Activated CD4-positive, alpha-beta T cell treated with anti-CD3 and anti-CD28 coated beads, Interleukin-2, amount 10 ng/mL, durations not matched to agents 24 days and 14 days (primary cell): Measurements from ENCODE around the gene TMPRSS3. TPM values are rescaled to one million over a fixed set of nuclear protein-coding genes. Genes with fewer than 3 reads are reported as not detected.

Experiments used
- DNase-seq: peaks from one replicate; pipeline ENCODE4 v3.0.0; 2022
- H3K27ac Mint-ChIP-seq: one replicate; pipeline ENCODE4 v1.8.0; 2022; ENCODE audit warnings: mild to moderate bottlenecking, mixed read lengths
- H3K27me3 Mint-ChIP-seq: one replicate; pipeline ENCODE4 v1.8.0; 2022; ENCODE audit warnings: mixed read lengths
- H3K36me3 Mint-ChIP-seq: one replicate; pipeline ENCODE4 v1.8.0; 2022; ENCODE audit warnings: low read depth, mild to moderate bottlenecking, mixed read lengths
- H3K4me1 Mint-ChIP-seq: one replicate; pipeline ENCODE4 v1.8.0; 2021; ENCODE audit warnings: mixed read lengths
- H3K4me3 Mint-ChIP-seq: one replicate; pipeline ENCODE4 v1.8.0; 2022; ENCODE audit warnings: mild to moderate bottlenecking, moderate library complexity, mixed read lengths
- H3K9me3 Mint-ChIP-seq: one replicate; pipeline ENCODE4 v1.8.0; 2021; ENCODE audit warnings: mixed read lengths
- intact Hi-C: fragments of 100-400 bp; cut with micrococcal nuclease; formaldehyde crosslinking; loops from one replicate; pipeline ENCODE4 v1.15.1; 2023
- total RNA-seq: library from RNA; stranded (reverse); gene quantifications from 2 replicates; pipeline ENCODE4 v1.2.3, GENCODE V29; 2022

The TMPRSS3 gene
- total RNA-seq, 1 donor from 2014 or later, result 58.7 TPM

GRCh38 chr21:42338729-42339715, 56.8 kb downstream of the TMPRSS3 start:
- Mint-ChIP-seq H3K27me3 (peaks cover 12% of the 10 kb centered on the region), H3K36me3 (no peaks in the 10 kb centered on the region), H3K9me3 (no peaks in the 10 kb centered on the region), H3K27ac (no peak overlapping the region), H3K4me3 (no peak overlapping the region), H3K4me1 (peaks cover 8% of the 10 kb centered on the region)
- no peak for DNase-seq
- intact Hi-C loops, result loop anchor here (1.0 kb wide), 1 partner anchor 111 kb away; no protein-coding TSS in a partner anchor

DNA sequence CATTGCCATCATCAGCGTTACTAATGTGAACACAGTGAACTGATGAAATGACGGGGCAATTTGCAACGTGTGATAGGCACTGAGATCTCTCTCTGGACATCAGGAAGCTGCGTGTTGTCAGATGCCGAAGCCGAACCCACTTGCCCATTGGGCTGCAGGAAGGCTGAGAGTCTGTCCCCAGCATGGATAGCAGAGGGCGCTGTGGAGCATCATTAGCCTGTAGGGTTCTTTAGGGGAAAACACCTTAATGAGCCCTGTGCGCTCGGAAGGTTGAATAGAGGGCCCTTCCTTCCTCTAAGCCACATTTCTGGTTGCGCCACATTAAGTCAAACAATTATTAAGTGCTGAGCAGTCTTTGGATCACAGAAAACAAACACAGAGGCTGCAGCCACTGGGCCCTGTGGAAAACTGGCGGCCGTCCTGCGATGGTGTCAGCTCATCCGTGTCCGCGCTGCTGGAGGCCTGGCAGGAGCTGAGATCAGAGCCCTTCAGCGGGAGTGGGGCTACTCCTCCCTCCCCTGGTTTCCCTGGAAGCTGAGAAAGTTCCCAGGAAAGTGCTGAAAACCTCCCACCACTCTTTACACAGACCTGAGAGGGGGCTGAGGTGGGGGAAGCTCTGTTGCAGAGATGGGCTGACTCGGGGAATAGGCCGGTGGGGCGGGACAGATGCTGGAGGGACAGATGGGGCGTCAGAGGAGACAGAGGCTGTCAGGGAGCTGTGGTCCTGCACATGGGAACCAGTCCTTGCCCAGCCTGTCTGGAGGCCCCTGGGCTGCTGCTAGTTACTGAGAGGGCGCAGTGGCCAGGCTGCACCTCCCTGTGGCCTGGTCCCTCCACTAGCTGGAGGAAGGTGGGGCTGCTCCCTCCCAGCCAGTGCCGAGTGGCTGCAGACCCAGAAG, 57.8 kb downstream of the TMPRSS3 start:
- intact Hi-C loops, result loop anchor here (1.0 kb wide), 1 partner anchor 112 kb away; no protein-coding TSS in a partner anchor
- Mint-ChIP-seq H3K27me3 (peaks cover 15% of the 10 kb centered on the region), H3K9me3 (no peaks in the 10 kb centered on the region), H3K36me3 (no peaks in the 10 kb centered on the region), H3K4me1 (peaks cover 8% of the 10 kb centered on the region), H3K27ac (no peak overlapping the region), H3K4me3 (no peak overlapping the region)
- peak; percentile 94 for DNase-seq

DNA sequence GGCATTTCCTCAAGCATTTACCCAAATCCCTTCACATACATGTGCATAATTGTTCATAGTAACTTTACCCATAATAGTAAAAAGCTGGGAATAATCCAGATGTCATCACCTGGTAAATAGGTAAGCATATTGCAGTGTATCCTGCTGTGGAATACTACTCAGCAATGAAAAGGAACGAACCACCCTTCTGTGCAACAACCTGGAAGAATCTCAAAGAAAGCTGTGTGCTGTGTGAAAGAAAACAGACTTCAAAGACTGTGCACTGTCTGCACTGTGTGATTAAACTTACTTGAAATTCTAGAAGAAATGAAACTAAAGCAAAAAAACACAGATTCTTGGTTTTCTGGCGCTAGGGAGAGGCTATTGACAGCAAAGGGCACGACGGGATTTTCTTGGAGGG, 58.6 kb downstream of the TMPRSS3 start:
- Mint-ChIP-seq H3K27ac (no peak overlapping the region), H3K4me1 (peaks cover 8% of the 10 kb centered on the region), H3K4me3 (no peak overlapping the region), H3K9me3 (peaks cover 5% of the 10 kb centered on the region), H3K36me3 (no peaks in the 10 kb centered on the region), H3K27me3 (peaks cover 21% of the 10 kb centered on the region)
- no peak for DNase-seq
- intact Hi-C loops, result no loop called here

GRCh38 chr21:42336054-42336453, 59.8 kb downstream of the TMPRSS3 start:
- Mint-ChIP-seq H3K4me1 (peaks cover 8% of the 10 kb centered on the region), H3K4me3 (no peak overlapping the region), H3K36me3 (peaks cover 2% of the 10 kb centered on the region), H3K27me3 (peaks cover 31% of the 10 kb centered on the region), H3K27ac (no peak overlapping the region), H3K9me3 (peaks cover 17% of the 10 kb centered on the region)
- DNase-seq, result no peak
- intact Hi-C loops, result no loop called here

- intact Hi-C loops, result no loop called here
- peaks cover 3% of the 10 kb centered on the region for H3K36me3 Mint-ChIP-seq
- DNase-seq, result no peak
- peaks cover 6% of the 10 kb centered on the region for H3K4me1 Mint-ChIP-seq
- no peak overlapping the region for H3K27ac Mint-ChIP-seq
- H3K27me3 Mint-ChIP-seq, result peaks cover 47% of the 10 kb centered on the region
- H3K9me3 Mint-ChIP-seq, result peaks cover 19% of the 10 kb centered on the region
- no peak overlapping the region for H3K4me3 Mint-ChIP-seq
These were observed 63.1 kb downstream of the TMPRSS3 start for GRCh38 chr21:42332557-42333317.

GRCh38 chr21:42331660-42332059, 64.2 kb downstream of the TMPRSS3 start:
- no peak overlapping the region for H3K27ac Mint-ChIP-seq
- H3K4me3 Mint-ChIP-seq, result no peak overlapping the region
- H3K9me3 Mint-ChIP-seq, result peaks cover 19% of the 10 kb centered on the region
- no peak for DNase-seq
- intact Hi-C loops, result no loop called here
- peaks cover 3% of the 10 kb centered on the region for H3K36me3 Mint-ChIP-seq
- H3K4me1 Mint-ChIP-seq, result peaks cover 3% of the 10 kb centered on the region
- peaks cover 48% of the 10 kb centered on the region for H3K27me3 Mint-ChIP-seq

DNA sequence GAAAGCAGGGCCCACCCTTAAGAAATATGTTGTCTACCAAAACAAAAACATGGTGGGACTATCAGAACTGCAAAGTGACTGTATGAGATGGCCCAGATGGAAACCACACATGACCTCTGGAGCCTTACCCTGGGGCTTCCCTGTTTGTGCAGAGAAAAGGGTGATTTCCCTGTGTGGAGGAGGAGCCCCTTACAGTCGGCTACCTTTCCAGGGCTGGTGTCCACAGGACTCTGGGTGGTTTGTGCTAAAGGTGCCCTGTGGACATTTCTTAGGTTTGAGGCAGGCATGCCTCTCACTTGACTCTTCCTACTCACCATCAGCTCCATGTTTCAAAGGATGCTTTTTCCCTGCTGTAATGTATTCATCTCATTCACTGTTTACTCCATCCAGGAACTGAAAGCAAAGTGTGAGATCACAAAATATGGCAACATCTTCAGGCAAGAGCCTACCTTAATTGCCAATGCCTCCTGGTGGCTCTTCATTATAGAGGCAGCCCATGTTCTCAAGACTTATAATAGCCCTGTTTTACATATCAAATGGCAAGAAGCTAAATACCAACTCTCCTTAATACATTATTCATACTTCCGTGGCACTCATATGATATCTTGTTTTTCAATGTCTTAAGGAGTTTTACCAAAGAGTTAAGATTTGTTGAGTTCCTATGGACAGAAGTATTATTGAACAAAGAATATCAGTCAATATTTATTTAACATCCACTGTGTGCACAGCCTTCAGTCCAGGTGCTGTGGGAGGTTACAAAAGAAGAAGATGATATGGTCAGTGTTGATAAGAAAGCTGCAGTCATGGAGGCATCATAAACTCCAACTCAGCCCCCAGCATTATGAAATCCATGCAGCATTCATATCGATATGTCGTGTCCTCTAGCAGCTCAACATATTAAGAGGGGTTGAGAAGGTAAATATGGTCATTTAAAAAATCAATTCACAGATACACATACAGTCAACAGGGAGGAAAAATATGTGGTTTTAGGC, 65.2 kb downstream of the TMPRSS3 start:
- intact Hi-C loops, result no loop called here
- Mint-ChIP-seq H3K9me3 (peaks cover 19% of the 10 kb centered on the region), H3K4me3 (no peak overlapping the region), H3K36me3 (peaks cover 3% of the 10 kb centered on the region), H3K27ac (no peak overlapping the region), H3K27me3 (peaks cover 50% of the 10 kb centered on the region), H3K4me1 (peaks cover 3% of the 10 kb centered on the region)
- no peak for DNase-seq

DNA sequence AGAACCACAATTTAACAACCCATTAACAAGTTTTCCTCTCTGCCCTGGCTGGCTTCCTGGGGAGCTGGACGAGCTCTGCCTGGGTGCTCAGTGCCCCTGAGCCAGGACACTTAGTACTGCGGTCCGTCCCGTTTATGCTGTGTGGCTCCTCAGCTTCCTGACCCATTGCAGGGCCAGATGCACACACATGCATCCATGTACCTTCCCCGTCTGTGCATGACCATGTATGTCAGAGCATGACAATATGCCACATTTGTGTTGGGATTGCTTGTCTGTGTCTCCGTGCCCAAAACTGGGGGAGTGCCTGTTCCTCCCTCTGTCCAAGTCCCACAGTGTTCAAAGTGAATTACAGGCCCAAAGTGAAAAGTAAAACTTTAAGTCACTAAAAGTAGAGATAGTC, 71.0 kb downstream of the TMPRSS3 start:
- intact Hi-C loops, result no loop called here
- H3K27ac Mint-ChIP-seq, result no peak overlapping the region

More for the DNA sequence above, 71.0 kb downstream of the TMPRSS3 start:
- no peak overlapping the region for H3K4me3 Mint-ChIP-seq
- DNase-seq, result no peak
- no peaks in the 10 kb centered on the region for H3K36me3 Mint-ChIP-seq
- H3K4me1 Mint-ChIP-seq, result no peaks in the 10 kb centered on the region
- H3K9me3 Mint-ChIP-seq, result no peaks in the 10 kb centered on the region
- peaks cover 46% of the 10 kb centered on the region for H3K27me3 Mint-ChIP-seq

Other genes starting within 250 kb of the TMPRSS3 start
- gene ABCG1, start 176.9 kb downstream of the TMPRSS3 start, total RNA-seq, result 10.3 and 11.4 TPM in 2 replicates
- gene TFF3, start 80.6 kb downstream of the TMPRSS3 start, total RNA-seq, result not detected in 2 replicates
- gene TFF2, start 45.1 kb downstream of the TMPRSS3 start, total RNA-seq, result not detected in 2 replicates
- gene TFF1, start 29.5 kb downstream of the TMPRSS3 start, total RNA-seq, result not detected in 2 replicates
- 61.4 and 65.7 TPM in 2 replicates for gene UBASH3A, start 7.8 kb upstream of the TMPRSS3 start, total RNA-seq
- gene RSPH1, start 100.2 kb upstream of the TMPRSS3 start, total RNA-seq, result not detected in 2 replicates
- 19.5 and 23.0 TPM in 2 replicates for gene SLC37A1, start 117.8 kb upstream of the TMPRSS3 start, total RNA-seq